Activated gamma-delta T cell treated with Interleukin-2 at 50 U/mL for 16 hours (primary cell): ENCODE measurements around the gene SRPK2.
"Not testable (repeated sequence)": the region's sequence is repeated elsewhere in the genome, so short reads cannot be mapped to it uniquely, and the experiment has no call there.

Experiments used
- DNase-seq: peaks from one replicate; pipeline ENCODE4 v3.0.0-alpha.2; 2020

SRPK2 gene

GRCh38 chr7:105336009-105336408, 52.7 kb downstream of the SRPK2 start:
- no peak for DNase-seq

GRCh38 chr7:105332661-105333060, 56.1 kb downstream of the SRPK2 start:
- not testable (repeated sequence) for DNase-seq

DNA sequence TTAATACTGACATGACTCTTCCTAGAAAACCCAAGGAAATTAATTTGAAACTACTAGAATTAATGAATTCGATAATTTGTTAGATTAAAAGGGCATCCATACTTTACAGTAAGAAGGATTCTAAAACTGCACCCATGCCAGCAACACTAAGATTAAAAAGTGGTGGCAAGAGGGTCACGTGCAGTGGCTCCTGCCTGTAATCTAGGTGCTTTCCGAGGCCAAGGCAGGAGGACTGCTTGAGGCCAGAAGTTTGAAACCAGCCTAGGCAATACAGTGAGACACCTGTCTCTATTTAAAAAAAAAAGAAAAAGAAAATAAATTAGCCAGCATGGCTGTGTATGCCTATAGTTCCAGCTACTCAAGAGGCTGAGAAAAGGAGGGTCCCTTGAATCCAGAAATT, 58.2 kb downstream of the SRPK2 start:
- DNase-seq: no peak

GRCh38 chr7:105327201-105327600, 61.5 kb downstream of the SRPK2 start:
- DNase-seq: no peak

GRCh38 chr7:105325216-105325904, 63.4 kb downstream of the SRPK2 start:
- no peak for DNase-seq

DNA sequence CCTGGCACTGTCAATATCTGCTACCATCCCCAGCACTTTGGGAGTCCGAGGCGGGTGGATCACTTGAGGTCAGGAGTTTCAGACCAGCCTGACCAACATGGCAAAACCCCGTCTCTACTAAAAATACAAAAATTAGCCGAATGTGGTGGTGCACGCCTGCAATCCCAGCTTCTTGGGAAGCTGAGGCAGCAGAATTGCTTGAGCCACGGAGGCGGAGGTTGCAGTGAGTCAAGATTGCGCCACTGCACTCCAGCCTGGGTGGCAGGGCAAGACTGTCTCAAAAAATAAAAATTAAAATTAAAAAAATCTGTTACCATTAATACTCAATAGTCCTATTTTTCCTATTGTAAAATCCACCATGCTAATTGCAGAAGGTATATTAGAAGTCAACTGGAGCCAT, 64.1 kb downstream of the SRPK2 start:
- not testable (repeated sequence) for DNase-seq

GRCh38 chr7:105323366-105323765, 65.4 kb downstream of the SRPK2 start:
- DNase-seq: no peak

GRCh38 chr7:105322655-105323277, 66.0 kb downstream of the SRPK2 start:
- DNase-seq: no peak

- DNase-seq: no peak
Observed at GRCh38 chr7:105321754-105322455, 66.8 kb downstream of the SRPK2 start.

DNA sequence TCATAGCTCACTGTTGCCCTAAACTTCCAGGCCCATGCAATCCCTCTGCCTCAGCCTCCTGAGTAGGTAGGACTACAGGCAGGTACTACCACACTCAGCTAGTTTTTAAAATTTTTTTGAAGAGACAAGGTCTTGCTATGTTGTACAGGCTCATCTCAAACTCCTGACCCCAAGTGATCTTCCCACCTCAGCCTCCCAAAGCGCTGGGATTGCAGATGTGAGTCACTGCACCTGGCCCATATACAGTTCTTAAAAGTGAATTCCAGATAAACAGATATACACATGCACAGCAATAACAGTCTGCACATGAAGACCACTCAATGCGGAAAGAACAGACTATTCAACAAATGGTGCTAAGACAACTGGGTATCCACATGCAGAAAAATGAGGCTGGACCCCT, 67.8 kb downstream of the SRPK2 start:
- DNase-seq: no peak

GRCh38 chr7:105319578-105319977, 69.1 kb downstream of the SRPK2 start:
- DNase-seq: no peak

- no peak for DNase-seq
Observed at GRCh38 chr7:105316578-105317344, 72.0 kb downstream of the SRPK2 start.

DNA sequence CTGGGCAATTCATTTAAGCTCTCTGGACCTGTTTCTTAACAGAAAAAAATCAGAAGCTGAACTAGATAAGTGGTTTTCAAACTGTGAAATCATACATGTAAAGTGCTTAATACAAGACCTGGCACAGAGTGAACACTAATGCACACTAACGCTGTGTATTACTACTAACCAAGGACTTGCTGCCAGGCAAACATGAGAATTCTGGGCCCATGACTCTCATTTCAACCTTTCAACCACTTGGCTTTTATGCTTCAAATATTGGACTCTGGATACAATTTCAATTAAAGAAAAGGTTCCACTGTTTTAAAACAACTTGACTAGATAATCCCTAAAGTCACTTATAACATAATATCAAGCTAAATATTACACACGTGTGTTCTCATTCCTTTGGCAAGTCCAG, 73.4 kb downstream of the SRPK2 start:
- DNase-seq: no peak

GRCh38 chr7:105309235-105310169, 79.2 kb downstream of the SRPK2 start:
- no peak for DNase-seq

- no peak for DNase-seq
Observed at GRCh38 chr7:105307163-105307672, 81.5 kb downstream of the SRPK2 start.

DNA sequence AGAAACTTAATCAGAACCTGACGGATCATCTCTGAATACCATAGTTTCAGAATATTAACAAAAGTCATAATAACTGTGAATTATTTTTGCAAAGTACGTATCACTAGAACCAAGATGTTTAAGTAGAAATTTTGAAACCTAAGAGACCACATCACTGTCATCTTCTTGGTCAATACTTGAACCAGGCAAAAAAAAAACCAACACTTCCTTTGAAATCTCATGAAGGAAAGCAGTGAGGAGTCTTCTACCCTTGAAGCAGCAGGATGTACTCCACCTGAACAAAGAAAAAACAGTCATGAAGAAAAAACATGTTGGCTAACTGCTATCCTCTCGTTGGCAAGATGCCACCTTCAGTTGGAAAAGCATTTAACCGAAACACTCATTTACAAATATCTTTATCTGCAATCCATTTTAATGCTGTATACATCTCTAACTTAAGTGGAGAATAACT, 82.4 kb downstream of the SRPK2 start:
- DNase-seq: no peak

- no peak for DNase-seq
Observed at GRCh38 chr7:105305633-105306032, 83.1 kb downstream of the SRPK2 start.

- DNase-seq: no peak
Observed at GRCh38 chr7:105304040-105304895, 84.5 kb downstream of the SRPK2 start.

DNA sequence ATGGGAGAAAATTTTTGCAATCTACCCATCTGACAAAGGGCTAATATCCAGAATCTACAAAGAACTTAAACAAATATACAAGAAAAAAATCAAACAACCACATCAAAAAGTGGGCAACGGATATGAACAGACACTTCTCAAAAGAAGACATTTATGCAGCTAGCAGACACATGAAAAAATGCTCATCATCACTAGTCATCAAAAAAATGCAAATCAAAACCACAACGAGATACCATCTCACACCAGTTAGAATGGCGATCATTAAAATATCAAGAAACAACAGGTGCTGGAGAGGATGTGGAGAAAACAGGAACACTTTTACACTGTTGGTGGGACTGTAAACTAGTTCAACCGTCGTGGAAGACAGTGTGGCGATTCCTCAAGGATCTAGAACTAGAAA, 88.1 kb downstream of the SRPK2 start:
- DNase-seq: not testable (repeated sequence)

DNA sequence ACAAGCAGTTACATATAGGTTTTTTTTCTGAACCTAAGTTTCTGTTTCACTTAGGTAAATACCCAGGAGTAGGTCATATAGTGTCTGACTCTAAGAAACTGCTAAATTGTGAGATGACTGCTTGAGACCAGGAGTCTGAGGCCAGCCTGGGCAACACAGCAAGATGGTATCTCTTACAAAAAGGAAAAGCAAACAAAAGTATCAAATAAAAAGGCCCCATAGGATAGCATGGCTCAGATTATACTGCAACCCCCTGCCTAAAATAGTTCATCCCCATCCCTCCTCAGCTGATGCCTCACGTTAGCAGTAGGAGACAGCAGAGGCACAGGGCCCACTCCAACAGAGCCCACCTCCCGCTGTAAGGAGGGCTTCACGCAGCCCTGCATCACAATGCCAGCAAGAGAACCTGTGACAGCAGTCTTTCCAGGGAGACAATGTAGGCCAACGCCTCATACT, 90.3 kb downstream of the SRPK2 start:
- DNase-seq: no peak

DNA sequence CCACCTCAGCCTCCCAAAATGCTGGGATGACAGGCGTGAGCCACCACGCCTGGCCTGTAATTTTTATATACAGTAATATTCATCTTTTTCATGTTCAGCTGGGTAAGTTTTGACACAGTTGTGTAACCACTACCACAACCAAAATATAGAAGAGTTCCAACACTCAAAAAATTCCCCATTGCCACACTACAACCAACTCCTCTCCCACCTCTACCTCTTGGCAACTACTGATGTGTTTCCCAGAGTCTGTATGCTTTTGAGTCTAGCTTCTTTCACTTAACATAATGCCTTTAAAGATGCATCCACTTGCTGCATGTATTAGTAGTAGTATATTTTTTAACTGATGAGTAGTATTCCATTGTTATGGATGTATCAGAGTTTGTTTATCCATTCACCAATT, 90.7 kb downstream of the SRPK2 start:
- no peak for DNase-seq
